ENCODE results near the gene ASB13. TPM values are rescaled to one million over a fixed set of nuclear protein-coding genes. Genes with fewer than 3 reads are reported as not detected.

The ASB13 gene
- total RNA-seq, 1 experiment from 2014 or later, result 25.9 TPM

- Histone ChIP-seq H3K9ac (ENCODE audit: low read length) (no peak overlapping the region), H3K79me2 (ENCODE audit: insufficient read depth, low read length) (no peaks in the 10 kb centered on the region), H3K27me3 (ENCODE audit: insufficient read depth, low read length) (no peaks in the 10 kb centered on the region), H3K4me2 (ENCODE audit: low read length) (no peak overlapping the region), H4K20me1 (ENCODE audit: insufficient read depth) (no peaks in the 10 kb centered on the region), H3K36me3 (ENCODE audit: control insufficient read depth in 1 of 2, insufficient read depth in 2 of 2, low read length in 2 of 2) (peaks cover 4 to 6% of the 10 kb centered on the region in 2 experiments; a peak in 3 of 4 replicates), H3K4me3 (replicated peaks in 1 of 2; ENCODE audit: low read depth in 1 of 2, low read length in 2 of 2) (no peak overlapping the region), H3K9me2 (ENCODE audit: insufficient read depth) (no peaks in the 10 kb centered on the region), H3K9me3 (ENCODE audit: control insufficient read depth in 1 of 2, insufficient read depth in 1 of 2, low read depth in 1 of 2, low read length in 2 of 2) (no peaks in the 10 kb centered on the region), H3K27ac (ENCODE audit: low read depth, low read length) (no peak overlapping the region), H3K4me1 (ENCODE audit: control insufficient read depth in 1 of 2, insufficient read depth in 2 of 2, low read length in 2 of 2) (no peaks in the 10 kb centered on the region), H2AFZ (ENCODE audit: low read depth, low read length, poor library complexity, severe bottlenecking) (no peak overlapping the region)
- no peak for ATAC-seq
- POLR2A ChIA-PET, result no interaction called here
- CTCF ChIA-PET, result interaction anchor here (1.1 kb wide), 1 partner anchor 14 kb away, joined by 5 read pairs; no protein-coding TSS in a partner anchor
- DNase-seq (ENCODE audit: low read depth, low spot score), result no peak
- no TSS peak for BruUV-seq (replicated peaks)
- no peak for TF ChIP-seq ZFX (IDR thresholded peaks at IDR 0.05)
- TF ChIP-seq SIN3A (IDR thresholded peaks at IDR 0.05; ENCODE audit: low read depth), result no peak
- no peak for TF ChIP-seq SRF (IDR thresholded peaks at IDR 0.05; ENCODE audit: low read depth)
- TF ChIP-seq, protein P1, sequence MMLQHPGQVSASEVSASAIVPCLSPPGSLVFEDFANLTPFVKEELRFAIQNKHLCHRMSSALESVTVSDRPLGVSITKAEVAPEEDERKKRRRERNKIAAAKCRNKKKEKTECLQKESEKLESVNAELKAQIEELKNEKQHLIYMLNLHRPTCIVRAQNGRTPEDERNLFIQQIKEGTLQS (IDR thresholded peaks at IDR 0.05), result no peak
- TF ChIP-seq, protein P2, sequence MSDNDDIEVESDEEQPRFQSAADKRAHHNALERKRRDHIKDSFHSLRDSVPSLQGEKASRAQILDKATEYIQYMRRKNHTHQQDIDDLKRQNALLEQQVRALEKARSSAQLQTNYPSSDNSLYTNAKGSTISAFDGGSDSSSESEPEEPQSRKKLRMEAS (IDR thresholded peaks at IDR 0.05), result no peak
- no peak for TF ChIP-seq YY1 (IDR thresholded peaks at IDR 0.05; ENCODE audit: extremely low read depth, insufficient replicate concordance, low read depth, low read length)
- no peak for TF ChIP-seq CEBPB (IDR thresholded peaks at IDR 0.05; ENCODE audit: low read depth)
- no peak for TF ChIP-seq TCF7L2 (IDR thresholded peaks at IDR 0.05; ENCODE audit: borderline replicate concordance, extremely low read depth, insufficient read depth, insufficient read length)
- no peak for TF ChIP-seq SP1 (IDR thresholded peaks at IDR 0.05; ENCODE audit: low read depth)
- no peak for TF ChIP-seq EZH2 (IDR thresholded peaks at IDR 0.05)
- TF ChIP-seq ZNF274 (IDR thresholded peaks at IDR 0.05; ENCODE audit: low read depth, low read length), result no peak
- no peak for TF ChIP-seq ELF1 (IDR thresholded peaks at IDR 0.05; ENCODE audit: borderline replicate concordance, low read depth)
- TF ChIP-seq CTCF (IDR thresholded peaks at IDR 0.05 in 2 of 3, conservative IDR thresholded peaks at IDR 0.05 in 1 of 3; ENCODE audit: borderline replicate concordance in 1 of 3, insufficient read depth in 1 of 3, low read depth in 2 of 3, low read length in 2 of 3), result no peak
- no peak for TF ChIP-seq POLR2AphosphoS5 (IDR thresholded peaks at IDR 0.05; ENCODE audit: low read depth, low read length)
- no peak for TF ChIP-seq FOSL1 (IDR thresholded peaks at IDR 0.05; ENCODE audit: low read depth)
- TF ChIP-seq CBX3 (IDR thresholded peaks at IDR 0.05; ENCODE audit: low read depth), result no peak
- intact Hi-C loops (cut with micrococcal nuclease), result no loop called here
- RAD21 ChIA-PET (ENCODE audit: low non-redundant PET in 1 of 2, low total read pairs in 2 of 2, uncharacterized antibody in 2 of 2, unreplicated experiment in 2 of 2), result no interaction called here
These were observed 22.9 kb downstream of the ASB13 start for GRCh38 chr10:5643346-5644067.

Measured in HCT116 (cell line).